C4-2B (cell line): ENCODE data around the gene FABP6.

Experiments used
- H3K27ac ChIP-seq: fragments of 450-650 bp; 2 replicates; pipeline ENCODE4 v1.5.1; 2017
- CTCF ChIP-seq: fragments of 450-650 bp; conservative IDR thresholded peaks from 2 replicates; pipeline ENCODE4 v1.5.1; 2017; ENCODE audit warnings: mild to moderate bottlenecking
- ZFX ChIP-seq: fragments of 450-650 bp; IDR thresholded peaks from 2 replicates; pipeline ENCODE4 v1.6.1; 2017

Gene FABP6

GRCh38 chr5:160286947-160287346, 57.6 kb downstream of the FABP6 start:
- no peak overlapping the region for H3K27ac ChIP-seq

GRCh38 chr5:160287378-160288051, 58.2 kb downstream of the FABP6 start:
- no peak overlapping the region for H3K27ac ChIP-seq
- TF ChIP-seq CTCF (no peak), ZFX (no peak)

More at GRCh38 chr5:160286947-160287346, 57.6 kb downstream of the FABP6 start:
- TF ChIP-seq ZFX: no peak
- TF ChIP-seq CTCF: no peak
